ENCODE data around the gene B4GALT5. TPM values are rescaled to one million over a fixed set of nuclear protein-coding genes. Genes with fewer than 3 reads are reported as not detected.

Gene B4GALT5
- total RNA-seq, 1 experiment from 2014 or later, result 92.5 TPM

- H3K79me2 ChIP-seq (ENCODE audit: insufficient read depth, low read length), result no peaks in the 10 kb centered on the region
- ChIA-PET POLR2A (no interaction called here), CTCF (interaction anchor here (0.7 kb wide), 1 partner anchor 22 kb away, joined by 3 read pairs; no protein-coding TSS in a partner anchor), RAD21 (ENCODE audit: low non-redundant PET in 1 of 2, low total read pairs in 2 of 2, uncharacterized antibody in 2 of 2, unreplicated experiment in 2 of 2) (no interaction called here)
- H3K4me1 ChIP-seq (ENCODE audit: control insufficient read depth in 1 of 2, insufficient read depth in 2 of 2, low read length in 2 of 2), result no peaks in the 10 kb centered on the region
- BruUV-seq (replicated peaks), result no TSS peak
- no peaks in the 10 kb centered on the region for H4K20me1 ChIP-seq (ENCODE audit: insufficient read depth)
- DNase-seq (ENCODE audit: low read depth, low spot score) (no peak), ATAC-seq (no peak)
- H3K9me3 ChIP-seq (ENCODE audit: control insufficient read depth in 1 of 2, insufficient read depth in 1 of 2, low read depth in 1 of 2, low read length in 2 of 2), result no peaks in the 10 kb centered on the region
- no peak overlapping the region for H3K9ac ChIP-seq (ENCODE audit: low read length)
- no peaks in the 10 kb centered on the region for H3K36me3 ChIP-seq (ENCODE audit: control insufficient read depth in 1 of 2, insufficient read depth in 2 of 2, low read length in 2 of 2)
- H2AFZ ChIP-seq (ENCODE audit: low read depth, low read length, poor library complexity, severe bottlenecking), result no peak overlapping the region
- no peak overlapping the region for H3K4me3 ChIP-seq (replicated peaks in 1 of 2; ENCODE audit: low read depth in 1 of 2, low read length in 2 of 2)
- TF ChIP-seq CBX3 (IDR thresholded peaks at IDR 0.05; ENCODE audit: low read depth) (no peak), EZH2 (IDR thresholded peaks at IDR 0.05) (no peak), JUND (IDR thresholded peaks at IDR 0.05) (no peak), ZBTB33 (IDR thresholded peaks at IDR 0.05; ENCODE audit: extremely low read depth, insufficient replicate concordance, low read length) (no peak), EGR1 (IDR thresholded peaks at IDR 0.05; ENCODE audit: low read depth) (no peak), SP1 (IDR thresholded peaks at IDR 0.05; ENCODE audit: low read depth) (no peak), RAD21 (IDR thresholded peaks at IDR 0.05; ENCODE audit: low read depth) (no peak), YY1 (IDR thresholded peaks at IDR 0.05; ENCODE audit: extremely low read depth, insufficient replicate concordance, low read depth, low read length) (no peak), ZFX (IDR thresholded peaks at IDR 0.05) (no peak), MAX (IDR thresholded peaks at IDR 0.05) (no peak), ZNF274 (IDR thresholded peaks at IDR 0.05; ENCODE audit: low read depth, low read length) (no peak), TCF7L2 (IDR thresholded peaks at IDR 0.05; ENCODE audit: borderline replicate concordance, extremely low read depth, insufficient read depth, insufficient read length) (no peak), ELF1 (IDR thresholded peaks at IDR 0.05; ENCODE audit: borderline replicate concordance, low read depth) (no peak), POLR2AphosphoS5 (IDR thresholded peaks at IDR 0.05; ENCODE audit: low read depth, low read length) (no peak)
- TF ChIP-seq, protein P1, sequence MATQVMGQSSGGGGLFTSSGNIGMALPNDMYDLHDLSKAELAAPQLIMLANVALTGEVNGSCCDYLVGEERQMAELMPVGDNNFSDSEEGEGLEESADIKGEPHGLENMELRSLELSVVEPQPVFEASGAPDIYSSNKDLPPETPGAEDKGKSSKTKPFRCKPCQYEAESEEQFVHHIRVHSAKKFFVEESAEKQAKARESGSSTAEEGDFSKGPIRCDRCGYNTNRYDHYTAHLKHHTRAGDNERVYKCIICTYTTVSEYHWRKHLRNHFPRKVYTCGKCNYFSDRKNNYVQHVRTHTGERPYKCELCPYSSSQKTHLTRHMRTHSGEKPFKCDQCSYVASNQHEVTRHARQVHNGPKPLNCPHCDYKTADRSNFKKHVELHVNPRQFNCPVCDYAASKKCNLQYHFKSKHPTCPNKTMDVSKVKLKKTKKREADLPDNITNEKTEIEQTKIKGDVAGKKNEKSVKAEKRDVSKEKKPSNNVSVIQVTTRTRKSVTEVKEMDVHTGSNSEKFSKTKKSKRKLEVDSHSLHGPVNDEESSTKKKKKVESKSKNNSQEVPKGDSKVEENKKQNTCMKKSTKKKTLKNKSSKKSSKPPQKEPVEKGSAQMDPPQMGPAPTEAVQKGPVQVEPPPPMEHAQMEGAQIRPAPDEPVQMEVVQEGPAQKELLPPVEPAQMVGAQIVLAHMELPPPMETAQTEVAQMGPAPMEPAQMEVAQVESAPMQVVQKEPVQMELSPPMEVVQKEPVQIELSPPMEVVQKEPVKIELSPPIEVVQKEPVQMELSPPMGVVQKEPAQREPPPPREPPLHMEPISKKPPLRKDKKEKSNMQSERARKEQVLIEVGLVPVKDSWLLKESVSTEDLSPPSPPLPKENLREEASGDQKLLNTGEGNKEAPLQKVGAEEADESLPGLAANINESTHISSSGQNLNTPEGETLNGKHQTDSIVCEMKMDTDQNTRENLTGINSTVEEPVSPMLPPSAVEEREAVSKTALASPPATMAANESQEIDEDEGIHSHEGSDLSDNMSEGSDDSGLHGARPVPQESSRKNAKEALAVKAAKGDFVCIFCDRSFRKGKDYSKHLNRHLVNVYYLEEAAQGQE (IDR thresholded peaks at IDR 0.05; ENCODE audit: low read depth), result no peak
- TF ChIP-seq, protein P2, sequence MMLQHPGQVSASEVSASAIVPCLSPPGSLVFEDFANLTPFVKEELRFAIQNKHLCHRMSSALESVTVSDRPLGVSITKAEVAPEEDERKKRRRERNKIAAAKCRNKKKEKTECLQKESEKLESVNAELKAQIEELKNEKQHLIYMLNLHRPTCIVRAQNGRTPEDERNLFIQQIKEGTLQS (IDR thresholded peaks at IDR 0.05), result no peak
- no peak overlapping the region for H3K4me2 ChIP-seq (ENCODE audit: low read length)
- no peaks in the 10 kb centered on the region for H3K9me2 ChIP-seq (ENCODE audit: insufficient read depth)
- no peak overlapping the region for H3K27ac ChIP-seq (ENCODE audit: low read depth, low read length)
- no peaks in the 10 kb centered on the region for H3K27me3 ChIP-seq (ENCODE audit: insufficient read depth, low read length)
- intact Hi-C loops (cut with micrococcal nuclease), result no loop called here
Measured at GRCh38 chr20:49756241-49756640, 42.6 kb upstream of the B4GALT5 start.
